Measurements from ENCODE around the gene CHST11.

Gene CHST11

DNA sequence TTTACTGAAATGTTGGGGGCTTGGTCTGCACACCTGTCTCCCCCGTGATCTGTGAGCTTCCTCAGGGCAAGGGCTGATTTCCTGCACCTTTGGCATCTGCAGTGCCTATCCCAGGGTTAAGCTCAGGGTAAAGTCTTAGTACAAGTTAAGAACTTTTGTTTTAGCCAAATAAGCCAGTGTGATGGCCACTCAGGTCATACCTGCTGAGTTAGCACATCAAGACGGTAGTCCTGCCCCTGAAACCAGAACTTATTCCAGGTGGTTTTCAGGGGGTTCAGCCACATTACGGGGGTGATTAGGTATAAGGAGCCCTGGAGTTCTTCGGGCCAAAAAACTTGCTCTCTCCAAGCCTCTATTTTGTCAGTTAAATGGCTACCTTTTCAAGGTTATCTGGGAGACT lies 21.6 kb upstream of the CHST11 start (continued):
- TF ChIP-seq, protein P1, sequence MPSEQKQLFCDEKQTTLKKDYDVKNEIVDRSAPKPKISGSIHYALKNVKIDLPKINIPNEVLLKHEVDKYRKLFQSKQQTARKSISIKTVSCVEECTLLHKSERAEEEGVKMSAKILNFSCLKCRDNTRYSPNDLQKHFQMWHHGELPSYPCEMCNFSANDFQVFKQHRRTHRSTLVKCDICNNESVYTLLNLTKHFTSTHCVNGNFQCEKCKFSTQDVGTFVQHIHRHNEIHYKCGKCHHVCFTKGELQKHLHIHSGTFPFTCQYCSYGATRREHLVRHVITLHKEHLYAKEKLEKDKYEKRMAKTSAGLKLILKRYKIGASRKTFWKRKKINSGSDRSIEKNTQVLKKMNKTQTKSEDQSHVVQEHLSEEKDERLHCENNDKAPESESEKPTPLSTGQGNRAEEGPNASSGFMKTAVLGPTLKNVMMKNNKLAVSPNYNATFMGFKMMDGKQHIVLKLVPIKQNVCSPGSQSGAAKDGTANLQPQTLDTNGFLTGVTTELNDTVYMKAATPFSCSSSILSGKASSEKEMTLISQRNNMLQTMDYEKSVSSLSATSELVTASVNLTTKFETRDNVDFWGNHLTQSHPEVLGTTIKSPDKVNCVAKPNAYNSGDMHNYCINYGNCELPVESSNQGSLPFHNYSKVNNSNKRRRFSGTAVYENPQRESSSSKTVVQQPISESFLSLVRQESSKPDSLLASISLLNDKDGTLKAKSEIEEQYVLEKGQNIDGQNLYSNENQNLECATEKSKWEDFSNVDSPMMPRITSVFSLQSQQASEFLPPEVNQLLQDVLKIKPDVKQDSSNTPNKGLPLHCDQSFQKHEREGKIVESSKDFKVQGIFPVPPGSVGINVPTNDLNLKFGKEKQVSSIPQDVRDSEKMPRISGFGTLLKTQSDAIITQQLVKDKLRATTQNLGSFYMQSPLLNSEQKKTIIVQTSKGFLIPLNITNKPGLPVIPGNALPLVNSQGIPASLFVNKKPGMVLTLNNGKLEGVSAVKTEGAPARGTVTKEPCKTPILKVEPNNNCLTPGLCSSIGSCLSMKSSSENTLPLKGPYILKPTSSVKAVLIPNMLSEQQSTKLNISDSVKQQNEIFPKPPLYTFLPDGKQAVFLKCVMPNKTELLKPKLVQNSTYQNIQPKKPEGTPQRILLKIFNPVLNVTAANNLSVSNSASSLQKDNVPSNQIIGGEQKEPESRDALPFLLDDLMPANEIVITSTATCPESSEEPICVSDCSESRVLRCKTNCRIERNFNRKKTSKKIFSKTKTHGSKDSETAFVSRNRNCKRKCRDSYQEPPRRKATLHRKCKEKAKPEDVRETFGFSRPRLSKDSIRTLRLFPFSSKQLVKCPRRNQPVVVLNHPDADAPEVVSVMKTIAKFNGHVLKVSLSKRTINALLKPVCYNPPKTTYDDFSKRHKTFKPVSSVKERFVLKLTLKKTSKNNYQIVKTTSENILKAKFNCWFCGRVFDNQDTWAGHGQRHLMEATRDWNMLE (tag by site-specific recombination; conservative IDR thresholded peaks at IDR 0.05; ENCODE audit: low read depth) = no peak
- TF ChIP-seq ZBTB20 (tag by site-specific recombination; IDR thresholded peaks at IDR 0.05) (no peak), REPIN1 (tag by site-specific recombination; IDR thresholded peaks at IDR 0.05; ENCODE audit: low read depth) (no peak), ZNF266 (tag by site-specific recombination; IDR thresholded peaks at IDR 0.05; ENCODE audit: low read depth) (no peak), ZNF341 (tag by site-specific recombination; IDR thresholded peaks at IDR 0.05; ENCODE audit: low read depth) (no peak), ZNF184 (tag by site-specific recombination; IDR thresholded peaks at IDR 0.05) (no peak), ZNF211 (tag by site-specific recombination; IDR thresholded peaks at IDR 0.05; ENCODE audit: low read depth) (no peak)
- TF ChIP-seq, protein P2, sequence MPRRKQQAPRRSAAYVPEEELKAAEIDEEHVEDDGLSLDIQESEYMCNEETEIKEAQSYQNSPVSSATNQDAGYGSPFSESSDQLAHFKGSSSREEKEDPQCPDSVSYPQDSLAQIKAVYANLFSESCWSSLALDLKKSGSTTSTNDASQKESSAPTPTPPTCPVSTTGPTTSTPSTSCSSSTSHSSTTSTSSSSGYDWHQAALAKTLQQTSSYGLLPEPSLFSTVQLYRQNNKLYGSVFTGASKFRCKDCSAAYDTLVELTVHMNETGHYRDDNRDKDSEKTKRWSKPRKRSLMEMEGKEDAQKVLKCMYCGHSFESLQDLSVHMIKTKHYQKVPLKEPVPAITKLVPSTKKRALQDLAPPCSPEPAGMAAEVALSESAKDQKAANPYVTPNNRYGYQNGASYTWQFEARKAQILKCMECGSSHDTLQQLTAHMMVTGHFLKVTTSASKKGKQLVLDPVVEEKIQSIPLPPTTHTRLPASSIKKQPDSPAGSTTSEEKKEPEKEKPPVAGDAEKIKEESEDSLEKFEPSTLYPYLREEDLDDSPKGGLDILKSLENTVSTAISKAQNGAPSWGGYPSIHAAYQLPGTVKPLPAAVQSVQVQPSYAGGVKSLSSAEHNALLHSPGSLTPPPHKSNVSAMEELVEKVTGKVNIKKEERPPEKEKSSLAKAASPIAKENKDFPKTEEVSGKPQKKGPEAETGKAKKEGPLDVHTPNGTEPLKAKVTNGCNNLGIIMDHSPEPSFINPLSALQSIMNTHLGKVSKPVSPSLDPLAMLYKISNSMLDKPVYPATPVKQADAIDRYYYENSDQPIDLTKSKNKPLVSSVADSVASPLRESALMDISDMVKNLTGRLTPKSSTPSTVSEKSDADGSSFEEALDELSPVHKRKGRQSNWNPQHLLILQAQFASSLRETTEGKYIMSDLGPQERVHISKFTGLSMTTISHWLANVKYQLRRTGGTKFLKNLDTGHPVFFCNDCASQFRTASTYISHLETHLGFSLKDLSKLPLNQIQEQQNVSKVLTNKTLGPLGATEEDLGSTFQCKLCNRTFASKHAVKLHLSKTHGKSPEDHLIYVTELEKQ (tag by site-specific recombination; IDR thresholded peaks at IDR 0.05; ENCODE audit: borderline replicate concordance) = no peak

DNA sequence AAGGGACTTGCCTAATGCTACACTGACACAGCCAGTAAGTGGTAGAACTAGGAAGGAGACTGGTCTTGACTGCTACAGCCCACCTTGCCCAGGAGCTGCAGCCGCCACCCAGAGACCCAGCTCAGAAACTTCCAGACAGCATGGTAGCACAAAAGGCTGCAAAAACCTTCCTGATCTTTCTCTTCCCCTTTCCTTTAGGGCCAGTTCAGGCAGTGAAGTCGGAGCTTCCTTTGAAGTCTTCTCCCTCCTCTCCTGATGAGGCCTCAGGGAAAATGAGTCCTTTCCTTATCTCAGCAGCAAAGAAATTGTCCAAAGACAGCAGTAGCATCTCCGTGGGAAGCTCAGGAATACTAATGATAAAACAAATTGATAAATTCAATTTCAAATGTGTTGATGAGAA lies 21.0 kb upstream of the CHST11 start:
- ChIA-PET CTCF (interaction anchor here (0.6 kb wide), 2 partner anchors 14 to 16 kb away, joined by 4 read pairs; no protein-coding TSS in a partner anchor), POLR2A (no interaction called here)
- H3K9me3 ChIP-seq (ENCODE audit: control insufficient read depth, insufficient read depth, low read depth, low read length) = no peaks in the 10 kb centered on the region
- H3K4me3 ChIP-seq (ENCODE audit: low read depth, low read length) = no peak overlapping the region
- TF ChIP-seq ZNF138 (tag by site-specific recombination; IDR thresholded peaks at IDR 0.05; ENCODE audit: borderline replicate concordance) = no peak
- peak; percentile 50; the same call in 1 of the 2 replicates for TF ChIP-seq TCF7L2 (IDR thresholded peaks at IDR 0.05; ENCODE audit: borderline replicate concordance, low read depth, low read length)
- H3K36me3 ChIP-seq (ENCODE audit: control insufficient read depth in 2 of 2, insufficient read depth in 1 of 2, low read length in 2 of 2) = no peaks in the 10 kb centered on the region
- H3K4me1 ChIP-seq (ENCODE audit: control insufficient read depth, insufficient read depth, low read length) = no peaks in the 10 kb centered on the region
- no peak overlapping the region for H3K27ac ChIP-seq (ENCODE audit: extremely low read depth, low read depth, low read length)

DNA sequence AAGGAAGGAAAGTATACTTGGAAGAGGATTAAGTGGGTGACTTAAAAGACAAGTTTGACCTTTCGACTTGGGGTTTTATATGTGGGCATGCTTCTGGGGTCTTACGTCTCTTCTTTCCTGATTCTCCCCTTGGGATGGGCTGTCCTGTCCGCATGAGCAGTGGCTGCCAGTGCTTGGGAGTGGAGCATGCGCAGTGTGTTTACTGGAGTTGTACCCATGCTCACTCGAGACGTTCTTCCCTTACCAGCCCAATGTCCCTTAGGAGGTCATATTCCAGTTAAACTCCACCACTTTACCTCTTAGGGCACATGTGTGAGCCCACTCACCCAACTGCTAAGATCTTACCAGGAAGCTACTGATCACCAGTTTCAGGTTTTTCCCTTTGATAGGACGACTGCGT lies 20.0 kb upstream of the CHST11 start:
- no peaks in the 10 kb centered on the region for H3K4me1 ChIP-seq (ENCODE audit: control insufficient read depth, insufficient read depth, low read length)
- H3K4me3 ChIP-seq (ENCODE audit: low read depth, low read length) = no peak overlapping the region
- POLR2A ChIA-PET = no interaction called here
- CTCF ChIA-PET = no interaction called here
- no peak overlapping the region for H3K27ac ChIP-seq (ENCODE audit: extremely low read depth, low read depth, low read length)
- H3K36me3 ChIP-seq (ENCODE audit: control insufficient read depth in 2 of 2, insufficient read depth in 1 of 2, low read length in 2 of 2) = no peaks in the 10 kb centered on the region
- no peaks in the 10 kb centered on the region for H3K9me3 ChIP-seq (ENCODE audit: control insufficient read depth, insufficient read depth, low read depth, low read length)
- no peak for TF ChIP-seq GLIS2 (tag by site-specific recombination; IDR thresholded peaks at IDR 0.05)
- TF ChIP-seq ZNF549 (tag by site-specific recombination; IDR thresholded peaks at IDR 0.05) = no peak
- TF ChIP-seq, protein P3, sequence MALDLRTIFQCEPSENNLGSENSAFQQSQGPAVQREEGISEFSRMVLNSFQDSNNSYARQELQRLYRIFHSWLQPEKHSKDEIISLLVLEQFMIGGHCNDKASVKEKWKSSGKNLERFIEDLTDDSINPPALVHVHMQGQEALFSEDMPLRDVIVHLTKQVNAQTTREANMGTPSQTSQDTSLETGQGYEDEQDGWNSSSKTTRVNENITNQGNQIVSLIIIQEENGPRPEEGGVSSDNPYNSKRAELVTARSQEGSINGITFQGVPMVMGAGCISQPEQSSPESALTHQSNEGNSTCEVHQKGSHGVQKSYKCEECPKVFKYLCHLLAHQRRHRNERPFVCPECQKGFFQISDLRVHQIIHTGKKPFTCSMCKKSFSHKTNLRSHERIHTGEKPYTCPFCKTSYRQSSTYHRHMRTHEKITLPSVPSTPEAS (tag by site-specific recombination; IDR thresholded peaks at IDR 0.05) = no peak
- TF ChIP-seq REPIN1 (tag by site-specific recombination; IDR thresholded peaks at IDR 0.05; ENCODE audit: low read depth) = no peak
- no peak for TF ChIP-seq ZNF174 (tag by site-specific recombination; IDR thresholded peaks at IDR 0.05)
- no peak for TF ChIP-seq ZXDB (tag by site-specific recombination; IDR thresholded peaks at IDR 0.05)
- no peak for TF ChIP-seq ZNF239 (tag by site-specific recombination; IDR thresholded peaks at IDR 0.05)
- TF ChIP-seq ZNF501 (tag by site-specific recombination; IDR thresholded peaks at IDR 0.05) = no peak
- TF ChIP-seq, protein P4, sequence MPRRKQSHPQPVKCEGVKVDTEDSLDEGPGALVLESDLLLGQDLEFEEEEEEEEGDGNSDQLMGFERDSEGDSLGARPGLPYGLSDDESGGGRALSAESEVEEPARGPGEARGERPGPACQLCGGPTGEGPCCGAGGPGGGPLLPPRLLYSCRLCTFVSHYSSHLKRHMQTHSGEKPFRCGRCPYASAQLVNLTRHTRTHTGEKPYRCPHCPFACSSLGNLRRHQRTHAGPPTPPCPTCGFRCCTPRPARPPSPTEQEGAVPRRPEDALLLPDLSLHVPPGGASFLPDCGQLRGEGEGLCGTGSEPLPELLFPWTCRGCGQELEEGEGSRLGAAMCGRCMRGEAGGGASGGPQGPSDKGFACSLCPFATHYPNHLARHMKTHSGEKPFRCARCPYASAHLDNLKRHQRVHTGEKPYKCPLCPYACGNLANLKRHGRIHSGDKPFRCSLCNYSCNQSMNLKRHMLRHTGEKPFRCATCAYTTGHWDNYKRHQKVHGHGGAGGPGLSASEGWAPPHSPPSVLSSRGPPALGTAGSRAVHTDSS (tag by site-specific recombination; IDR thresholded peaks at IDR 0.05) = no peak
- TF ChIP-seq ZNF658 (tag by site-specific recombination; IDR thresholded peaks at IDR 0.05) = no peak
- TF ChIP-seq ZNF112 (tag by site-specific recombination; IDR thresholded peaks at IDR 0.05) = no peak
- TF ChIP-seq ZNF791 (tag by site-specific recombination; IDR thresholded peaks at IDR 0.05) = no peak
- TF ChIP-seq ZNF600 (tag by site-specific recombination; IDR thresholded peaks at IDR 0.05) = no peak
- no peak for TF ChIP-seq ZNF585B (tag by site-specific recombination; IDR thresholded peaks at IDR 0.05)
- no peak for TF ChIP-seq ZFHX2 (tag by site-specific recombination; conservative IDR thresholded peaks at IDR 0.05)

Measured in HEK293 (cell line).